ENCODE measurements around the gene LAMC3.
"Not testable (repeated sequence)": the region's sequence is repeated elsewhere in the genome, so short reads cannot be mapped to it uniquely, and the experiment has no call there.

Gene LAMC3

DNA sequence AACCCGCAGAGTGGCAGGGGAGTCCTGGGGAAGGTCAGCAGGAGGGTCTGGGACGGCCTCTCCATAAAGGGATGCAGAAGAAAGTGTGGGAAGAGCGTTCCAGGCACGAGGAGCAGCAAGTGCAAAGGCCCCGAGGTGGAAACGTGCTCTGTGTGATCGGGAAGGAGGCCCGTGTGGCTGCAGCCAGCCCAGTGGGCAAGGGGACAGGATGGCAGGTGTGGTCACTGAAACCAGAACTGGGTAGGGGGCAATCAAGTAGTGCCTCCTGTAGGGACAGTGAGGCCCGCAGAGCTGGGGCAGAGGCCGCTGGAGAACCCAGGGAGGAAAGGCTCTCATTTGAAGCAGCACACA lies 16.3 kb upstream of the LAMC3 start:
- no peak for DNase-seq

- no peak for DNase-seq
Observed at GRCh38 chr9:130993303-130994030, 15.5 kb upstream of the LAMC3 start.

DNA sequence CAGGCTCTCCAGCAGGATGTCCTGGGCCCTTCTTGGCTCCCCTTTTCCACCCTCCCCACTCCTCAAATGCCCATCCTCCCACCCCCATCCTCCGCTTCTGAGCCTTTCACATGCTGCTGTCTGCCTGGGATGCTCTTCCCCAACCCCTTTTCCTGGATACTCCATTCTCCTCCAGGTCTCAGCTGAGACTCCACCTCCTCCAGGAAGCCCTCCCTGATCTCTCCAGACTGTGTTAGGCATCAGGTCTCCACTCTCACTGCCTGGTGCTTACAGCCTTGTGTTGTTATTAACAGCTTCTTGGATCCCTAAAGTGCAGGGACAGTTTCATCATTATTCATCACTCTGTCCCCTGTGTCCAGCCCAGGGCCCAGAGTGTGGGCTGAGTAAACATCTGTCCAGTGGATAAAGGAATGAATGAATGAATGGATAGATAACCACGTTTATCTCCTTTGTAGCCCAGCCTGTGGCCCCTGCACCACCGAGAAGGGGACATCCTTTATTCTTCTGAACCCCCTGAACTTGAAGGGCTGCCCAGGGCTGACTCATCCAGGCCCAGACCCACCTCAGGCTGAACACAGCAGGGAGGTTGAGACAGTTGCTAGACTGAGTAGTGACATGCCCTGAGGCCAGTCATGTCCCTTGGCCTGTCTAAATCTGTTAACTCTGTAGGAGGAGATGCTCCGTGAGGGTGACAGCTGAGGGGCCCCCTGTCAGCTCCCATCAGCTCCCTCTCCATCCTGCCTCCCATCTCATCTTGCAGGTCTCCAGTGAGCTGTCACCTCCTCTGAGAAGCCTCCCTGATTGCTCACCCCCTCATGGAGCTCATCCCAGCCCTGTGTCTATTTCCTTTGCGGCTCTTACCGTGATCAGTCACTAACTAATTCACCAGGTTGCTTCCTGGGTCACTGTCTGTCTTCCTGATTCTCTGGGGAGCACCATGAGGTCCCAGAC lies 14.6 kb upstream of the LAMC3 start:
- DNase-seq, result no peak

DNA sequence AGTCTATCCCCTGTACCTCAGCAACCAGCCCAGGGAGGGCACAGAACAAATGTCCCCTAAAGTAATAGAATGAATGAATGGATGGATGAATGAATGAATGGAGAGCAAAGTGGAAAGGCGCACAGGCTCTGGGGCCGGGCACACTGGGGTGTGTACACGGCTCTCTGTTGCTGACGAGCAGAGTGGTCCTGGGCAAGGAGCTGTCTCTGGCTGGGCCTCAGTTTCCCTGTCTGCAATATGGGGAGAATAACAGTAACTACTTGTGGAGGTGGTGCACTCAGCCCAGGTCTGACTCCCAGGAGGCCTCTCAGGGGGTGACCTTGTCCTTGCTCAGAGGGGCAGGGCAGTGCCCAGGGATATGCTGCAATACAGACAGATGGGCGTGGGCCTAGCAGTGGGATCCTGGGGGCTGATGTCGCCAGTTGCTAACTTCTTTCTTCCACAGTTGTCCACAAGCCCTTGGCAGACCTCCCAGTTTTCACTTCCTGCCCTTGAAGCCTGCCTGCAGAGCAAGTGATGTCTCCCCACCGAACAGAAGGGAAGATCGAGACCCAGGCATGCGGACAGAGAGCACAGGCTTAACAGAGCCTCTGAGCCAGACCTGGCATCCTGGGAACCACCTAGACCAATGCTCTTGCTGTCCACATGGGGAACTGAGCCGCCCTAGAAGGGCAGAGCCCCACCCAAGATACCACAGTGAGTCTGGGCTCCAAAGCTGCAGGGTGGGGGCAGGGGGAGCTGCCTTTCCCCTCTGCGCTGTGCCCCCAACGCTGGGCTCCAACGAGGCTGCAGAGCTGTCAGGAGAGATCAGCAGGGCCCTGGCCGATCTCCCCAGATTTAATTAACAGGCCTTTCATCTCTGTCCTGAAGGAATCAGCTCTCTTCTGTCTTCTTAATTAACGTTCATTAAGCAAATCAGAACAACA lies 13.6 kb upstream of the LAMC3 start:
- DNase-seq, result no peak

GRCh38 chr9:130996205-130996604 lies 12.8 kb upstream of the LAMC3 start:
- no peak for DNase-seq

- no peak for DNase-seq
Observed at GRCh38 chr9:130996676-130997394, 12.1 kb upstream of the LAMC3 start.

DNA sequence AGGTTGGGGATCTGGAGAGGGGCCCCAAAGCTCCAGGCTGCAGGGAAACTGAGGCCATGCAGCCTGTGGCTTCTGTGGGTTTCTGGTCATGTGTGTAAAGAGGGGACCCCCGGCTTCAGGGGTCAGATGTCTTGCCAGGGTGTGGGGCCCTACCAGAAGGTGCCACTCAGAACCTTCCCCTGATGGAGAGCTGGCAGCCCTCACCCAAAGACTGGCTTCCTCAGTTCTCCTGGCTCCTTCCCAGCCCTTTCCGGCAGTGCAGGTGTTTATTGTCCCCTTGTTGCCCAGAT lies 11.6 kb upstream of the LAMC3 start:
- no peak for DNase-seq

- DNase-seq, result peak; percentile 87
Observed at GRCh38 chr9:130997925-130998596, 10.9 kb upstream of the LAMC3 start.

- DNase-seq, result no peak
Observed at GRCh38 chr9:130998597-130999244, 10.3 kb upstream of the LAMC3 start.

DNA sequence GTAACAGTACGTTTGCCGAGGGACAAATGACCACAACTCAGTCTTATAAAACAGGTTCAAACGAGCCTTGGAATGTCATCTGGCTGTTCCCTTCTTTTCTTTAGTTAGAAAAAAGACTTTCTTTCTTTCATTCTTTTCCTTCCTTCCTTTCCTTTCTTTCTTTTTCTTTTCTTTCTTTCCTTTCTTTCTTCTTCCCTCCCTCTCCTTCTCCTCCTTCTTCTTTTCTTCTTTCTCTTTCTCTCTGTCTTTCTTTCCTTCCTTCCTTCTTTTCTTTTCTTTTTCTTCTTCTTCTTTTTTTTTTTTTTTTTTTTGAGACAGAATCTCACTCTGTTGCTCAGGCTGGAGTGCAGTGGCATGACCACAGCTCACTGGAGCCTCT lies 9.7 kb upstream of the LAMC3 start:
- DNase-seq, result no peak

GRCh38 chr9:131000526-131000925 lies 8.4 kb upstream of the LAMC3 start:
- DNase-seq, result not testable (repeated sequence)

- no peak for DNase-seq
Observed at GRCh38 chr9:131001021-131001420, 8.0 kb upstream of the LAMC3 start.

DNA sequence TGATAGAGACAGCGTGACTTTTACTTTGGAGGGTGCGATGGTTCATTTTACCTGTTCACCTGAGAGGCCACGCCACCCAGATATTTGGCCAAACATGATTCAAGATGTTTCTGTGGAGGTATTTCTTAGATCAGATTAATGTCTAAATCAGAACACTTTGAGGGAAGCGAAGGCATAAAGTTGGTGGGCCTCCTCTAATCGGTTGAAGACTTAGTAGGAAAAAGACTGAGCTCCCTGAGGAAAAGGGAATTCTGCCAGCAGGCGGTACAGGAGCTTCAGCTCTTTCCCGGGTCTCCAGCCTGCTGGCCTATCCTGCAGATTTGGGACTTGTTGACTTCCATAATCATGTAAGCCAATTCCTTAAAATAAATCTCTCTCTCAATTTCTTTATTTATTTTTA lies 7.0 kb upstream of the LAMC3 start:
- DNase-seq, result no peak

DNA sequence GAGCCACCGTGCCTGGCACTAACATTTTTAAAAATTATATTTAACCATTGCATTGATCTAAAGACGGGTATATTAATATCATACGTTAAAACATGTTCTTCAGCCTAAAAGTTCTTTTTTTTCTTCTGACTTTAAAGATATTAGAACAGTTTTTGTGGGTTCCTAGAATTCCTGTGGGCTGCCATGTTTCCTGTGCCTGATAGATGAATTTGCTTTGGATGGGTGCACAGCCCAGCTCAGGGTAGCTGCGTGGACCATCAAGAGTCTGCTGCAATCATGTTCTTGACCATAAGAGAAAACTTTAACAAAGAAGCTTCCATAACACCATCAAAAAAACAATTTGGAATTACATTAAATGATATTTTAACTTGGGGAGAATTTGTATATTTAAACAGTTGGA lies 2.4 kb upstream of the LAMC3 start:
- no peak for DNase-seq

DNA sequence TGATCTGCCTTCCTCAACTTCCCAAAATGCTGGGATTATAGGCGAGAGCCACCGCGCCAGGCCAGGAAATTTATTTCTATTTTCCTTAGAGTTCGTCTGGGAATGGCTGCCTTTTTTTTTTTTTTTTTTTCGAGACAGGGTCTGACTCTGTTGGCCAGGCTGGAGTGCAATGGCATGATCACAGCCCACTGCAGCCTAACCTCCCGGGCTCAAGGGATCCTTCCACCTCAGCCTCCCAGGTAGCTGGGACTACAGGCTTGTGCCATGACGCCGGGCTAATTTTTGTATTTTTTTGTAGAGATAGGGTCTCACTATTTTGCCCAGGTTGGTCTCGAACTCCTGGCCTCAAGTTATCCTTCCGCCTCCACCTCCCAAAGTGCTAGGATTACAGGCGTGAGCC lies 888 bp upstream of the LAMC3 start:
- no peak for DNase-seq

DNA sequence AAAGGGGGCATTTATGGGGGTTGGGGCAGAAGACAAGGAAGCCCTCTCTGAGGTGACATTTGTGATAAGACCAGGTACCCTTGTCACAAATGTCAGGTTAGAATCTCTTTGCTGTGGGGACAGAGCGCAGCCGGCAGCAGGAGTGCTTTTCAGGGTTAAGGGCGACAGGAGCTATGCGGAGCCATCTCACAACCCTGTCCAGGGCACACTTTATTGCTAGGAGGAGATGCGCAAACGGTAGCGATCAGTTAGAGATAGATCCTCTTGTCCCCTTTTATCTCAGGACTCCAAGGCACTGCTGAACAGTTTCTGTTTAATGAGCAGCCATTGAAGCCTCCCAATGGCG lies 438 bp upstream of the LAMC3 start:
- no peak for DNase-seq

GRCh38 chr9:131010482-131011273 lies 1.7 kb downstream of the LAMC3 start:
- no peak for DNase-seq

DNA sequence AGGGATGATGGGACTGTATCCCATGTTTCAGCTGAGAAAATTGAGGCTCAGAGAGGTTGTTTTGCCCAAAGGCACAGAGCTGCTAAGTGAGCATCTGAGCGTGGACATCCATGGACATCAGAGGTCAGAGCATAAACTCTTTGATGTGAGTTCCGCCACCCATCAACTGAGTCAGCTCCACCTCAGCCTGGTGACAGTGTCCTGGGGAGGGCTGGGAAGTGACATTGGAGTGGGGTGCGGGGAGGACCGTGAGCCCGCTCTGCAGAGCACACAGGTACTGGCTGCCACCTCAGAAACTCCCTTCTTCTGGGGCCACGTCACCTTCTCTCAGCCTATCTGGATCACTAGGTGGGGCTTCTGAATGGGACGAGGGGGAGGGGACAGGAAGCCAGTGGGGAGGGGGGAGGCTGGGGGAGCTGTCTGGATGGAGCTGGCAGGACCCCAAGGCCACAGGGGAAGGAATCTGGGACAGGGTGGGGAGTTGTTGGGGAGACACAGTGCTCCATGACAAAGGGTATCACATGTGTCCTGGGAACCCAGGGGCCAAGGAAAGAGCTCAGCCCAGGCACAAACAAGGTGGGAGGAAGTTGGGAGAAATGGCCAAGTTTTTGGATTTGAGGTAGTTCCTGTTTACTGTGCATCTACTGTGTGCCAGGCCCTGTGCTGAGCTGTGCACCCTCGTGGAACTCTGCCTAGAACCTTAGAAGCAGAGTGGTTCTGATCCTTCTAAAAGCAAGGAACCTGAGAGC lies 2.5 kb downstream of the LAMC3 start:
- DNase-seq, result no peak

DNA sequence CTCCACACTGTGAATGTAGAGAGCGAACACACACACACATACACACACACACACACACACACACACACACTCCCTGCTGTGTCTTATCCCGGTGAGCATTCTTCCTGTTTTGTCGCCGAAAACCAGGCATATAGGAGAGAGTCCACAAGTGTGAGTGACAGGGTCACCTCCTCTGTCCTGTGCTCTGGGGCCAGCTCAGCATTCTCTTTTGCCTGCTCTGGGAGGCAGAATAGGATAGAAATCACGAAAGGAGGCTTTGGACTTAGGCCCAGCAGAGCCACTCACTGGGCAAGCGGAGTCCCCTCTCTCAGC lies 3.0 kb downstream of the LAMC3 start:
- DNase-seq, result no peak

DNA sequence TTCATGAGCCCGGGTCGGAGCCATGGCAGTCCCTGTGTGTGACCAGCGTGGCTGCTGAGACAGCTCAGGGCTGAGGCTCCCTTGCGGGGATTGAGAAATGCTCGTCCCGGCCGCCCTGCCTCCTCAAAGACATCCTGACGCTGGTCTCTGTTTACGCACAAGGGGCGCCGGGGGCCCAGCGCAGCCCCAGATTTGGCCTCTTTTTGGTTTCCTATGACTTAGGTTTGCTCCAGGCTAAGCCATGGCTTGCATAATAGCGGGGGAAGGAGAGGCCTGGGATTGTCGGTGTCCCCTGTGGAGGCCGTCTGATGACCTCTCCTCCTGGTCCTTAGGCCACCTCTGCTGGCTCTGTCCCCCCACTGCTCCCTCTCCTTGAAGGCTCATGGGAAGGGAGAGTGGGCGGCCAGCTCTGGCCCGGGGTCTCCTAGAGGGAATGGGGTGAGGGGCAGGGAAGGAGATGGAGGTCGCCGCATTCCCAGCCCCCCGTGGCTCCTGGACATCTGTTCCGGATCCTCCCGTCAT lies 3.5 kb downstream of the LAMC3 start:
- no peak for DNase-seq

Data from activated CD8-positive, alpha-beta memory T cell treated with anti-CD3 and anti-CD28 coated beads, Interleukin-2, amount 50 U/mL, for 48 hours (primary cell).